GM19463 (cell line): ENCODE measurements around the gene SLC44A2.

Source experiments
- ATAC-seq: cut with Tn5 transposase; IDR thresholded peaks from one replicate; pipeline ENCODE4 v1.9.1; 2021; ENCODE audit warnings: mild to moderate bottlenecking, moderate library complexity; ENCODE audit not compliant: unreplicated experiment

Gene SLC44A2

DNA sequence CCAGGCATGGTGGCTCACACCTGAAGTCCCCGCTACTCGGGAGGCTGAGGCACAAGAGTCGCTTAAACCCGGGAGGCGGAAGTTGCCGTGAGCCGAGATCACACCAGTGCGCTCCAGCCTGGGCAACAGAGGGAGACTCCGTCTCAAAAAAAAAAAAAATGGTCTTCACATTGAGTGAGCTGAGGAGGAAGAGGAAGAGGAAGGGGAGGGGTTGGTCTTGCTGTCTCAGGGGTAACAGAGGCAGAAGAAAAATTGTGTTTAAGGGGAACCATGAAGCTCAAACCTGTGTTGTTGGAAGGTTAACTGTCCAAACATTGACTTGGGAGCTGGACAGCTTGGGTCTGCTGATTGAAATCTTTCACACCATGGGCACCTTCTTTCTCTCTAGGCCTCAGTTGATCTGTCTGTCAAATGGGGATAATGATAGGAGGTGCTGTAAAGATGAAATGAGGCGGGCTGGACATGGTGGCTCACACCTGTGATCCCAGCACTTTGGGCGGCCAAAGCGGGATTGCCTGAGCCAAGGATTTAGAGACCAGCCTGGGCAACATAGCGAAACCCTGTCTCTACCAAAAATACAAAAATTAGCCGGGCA is 9.8 kb upstream of the SLC44A2 start:
- no peak for ATAC-seq

DNA sequence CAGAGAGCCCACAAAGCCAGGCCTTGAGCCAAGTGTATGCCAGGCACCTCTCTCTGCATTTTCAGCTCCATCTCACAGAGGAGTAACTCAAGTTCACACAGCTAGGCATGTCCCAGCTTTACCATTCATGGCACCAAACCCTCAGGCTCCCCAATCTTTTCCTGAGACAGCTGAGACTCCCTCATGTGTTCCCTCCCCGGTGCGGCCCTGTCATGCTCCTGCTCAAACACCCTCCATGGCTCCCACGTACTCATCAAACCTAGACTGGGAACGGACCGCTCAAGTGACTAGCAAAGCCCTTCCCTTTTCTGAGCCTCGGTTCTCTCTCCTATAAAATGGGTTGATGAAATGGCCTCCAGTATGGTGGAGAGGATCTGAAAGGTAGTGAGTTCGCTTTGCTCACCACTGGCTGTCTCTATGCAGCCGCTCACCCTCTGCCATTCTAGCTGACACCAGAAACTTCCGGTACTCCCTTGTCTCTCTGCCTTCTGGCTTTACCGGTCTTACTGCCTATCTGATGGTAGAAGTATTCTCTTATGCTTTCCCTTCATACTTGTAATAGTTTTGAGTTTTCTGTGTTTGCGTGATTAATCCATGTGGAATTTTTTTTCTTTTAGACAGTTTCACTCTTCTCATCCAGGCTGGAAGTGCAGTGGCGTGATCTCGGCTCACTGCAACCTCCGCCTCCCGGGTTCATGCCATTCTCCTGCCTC is 7.8 kb upstream of the SLC44A2 start:
- ATAC-seq: no peak

DNA sequence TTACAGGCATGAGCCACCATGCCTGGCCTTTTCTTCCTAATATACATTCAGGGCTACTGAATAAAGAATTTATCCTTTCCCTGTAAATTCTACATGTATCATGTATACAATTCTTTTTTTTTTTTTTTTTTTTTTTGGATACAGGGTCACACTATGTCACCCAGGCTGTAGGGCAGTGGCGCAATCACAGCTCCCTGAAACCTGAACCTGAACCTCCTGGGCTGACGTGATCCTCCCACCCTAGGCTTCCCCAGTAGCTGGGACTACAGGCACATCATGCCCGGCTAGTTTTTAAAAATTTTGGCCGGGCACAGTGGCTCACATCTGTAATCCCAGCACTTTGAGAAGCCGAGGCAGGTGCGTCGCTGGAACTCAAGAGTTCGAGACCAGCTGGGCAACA is 6.5 kb upstream of the SLC44A2 start:
- no peak for ATAC-seq

DNA sequence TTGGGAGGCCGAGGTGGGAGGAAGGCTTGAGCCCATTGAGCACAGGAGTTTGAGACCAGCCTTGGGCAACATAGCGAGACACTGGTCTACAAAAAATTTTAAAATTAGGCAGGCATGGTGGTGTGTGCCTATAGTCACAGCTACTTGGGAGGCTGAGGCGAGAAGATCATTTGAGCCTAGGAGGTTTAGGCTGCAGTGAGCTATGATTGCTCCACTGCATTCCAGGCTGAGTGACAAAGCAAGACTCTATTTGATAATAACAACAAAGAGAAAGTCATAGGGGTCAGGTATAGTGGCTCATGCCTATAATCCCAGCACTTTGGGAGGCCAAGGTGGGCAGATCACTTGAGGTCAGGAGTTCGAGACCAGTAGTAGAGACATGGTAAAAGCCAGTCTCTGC is 4.6 kb upstream of the SLC44A2 start:
- no peak for ATAC-seq

DNA sequence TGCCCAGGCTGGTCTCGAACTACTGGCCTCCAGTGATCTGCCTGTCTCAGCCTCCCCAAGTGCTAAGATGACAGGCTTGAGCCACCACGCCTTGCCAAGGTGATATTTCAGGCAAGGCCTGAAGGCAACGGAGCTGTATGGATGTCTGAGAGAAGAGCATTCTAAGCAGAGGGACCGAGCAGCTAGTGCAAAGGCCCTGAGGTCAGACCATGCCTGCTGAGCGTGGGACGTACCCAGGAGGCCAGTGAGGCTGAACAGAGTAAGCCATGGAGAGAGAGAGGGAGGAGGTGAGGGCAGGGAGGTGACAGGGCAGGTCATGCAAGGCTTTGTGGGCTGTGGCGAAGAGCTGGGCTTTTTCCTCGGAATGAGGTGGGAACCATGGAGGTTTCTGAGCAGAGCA is 3.4 kb upstream of the SLC44A2 start:
- ATAC-seq: no peak

DNA sequence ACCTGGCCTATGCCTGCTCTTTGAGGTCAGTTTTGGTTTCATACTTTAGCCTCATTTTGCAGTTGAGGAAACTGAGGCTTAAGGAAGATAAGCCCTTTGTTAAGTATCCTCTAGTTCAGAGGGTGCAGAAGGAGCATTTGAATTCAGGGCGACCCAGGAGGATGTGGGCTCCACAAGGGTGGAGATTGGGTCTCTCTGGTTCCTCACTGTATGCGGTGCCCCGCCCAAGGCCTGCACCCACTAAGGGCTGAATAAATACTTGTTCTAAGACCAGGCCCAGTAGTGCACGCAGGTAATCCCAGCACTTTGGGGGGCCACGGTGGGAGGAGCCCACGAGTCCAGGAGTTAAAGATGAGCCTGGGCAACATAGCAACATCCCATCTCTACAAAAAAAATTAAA is 768 bp upstream of the SLC44A2 start:
- ATAC-seq: no peak

DNA sequence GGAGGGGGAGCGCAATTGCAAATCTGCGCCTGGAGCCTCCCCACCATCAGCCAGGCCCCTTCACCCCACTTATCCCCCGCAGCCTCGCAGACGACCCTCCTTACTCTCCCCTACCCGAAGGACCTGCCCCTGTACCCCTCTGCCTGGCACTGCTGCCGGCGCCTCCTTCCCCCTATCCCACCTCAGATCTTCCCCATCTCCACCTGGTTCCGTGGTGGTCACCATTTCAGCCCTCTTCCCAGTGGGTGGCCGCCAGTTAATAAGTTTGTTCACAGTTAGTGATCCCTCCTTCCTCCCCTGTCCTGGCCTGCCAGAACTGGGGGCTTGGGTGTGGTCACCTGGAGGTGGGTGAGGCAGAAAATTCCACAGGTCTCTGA is 397 bp downstream of the SLC44A2 start:
- ATAC-seq: no peak

DNA sequence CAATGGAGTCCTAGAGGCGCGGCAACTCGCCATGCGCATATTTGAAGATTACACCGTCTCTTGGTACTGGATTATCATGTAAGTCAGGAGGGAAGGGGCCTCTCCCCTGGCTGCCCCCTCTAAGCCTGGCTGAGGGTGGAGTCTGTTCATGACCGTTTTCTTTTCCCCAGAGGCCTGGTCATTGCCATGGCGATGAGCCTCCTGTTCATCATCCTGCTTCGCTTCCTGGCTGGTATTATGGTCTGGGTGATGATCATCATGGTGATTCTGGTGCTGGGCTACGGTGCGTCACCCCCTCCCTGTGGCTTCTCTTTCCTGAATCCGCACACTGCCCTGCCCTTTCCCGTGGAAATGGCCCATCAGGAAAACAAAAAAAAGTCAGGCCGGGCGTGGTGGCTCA is 6.5 kb downstream of the SLC44A2 start:
- no peak for ATAC-seq

DNA sequence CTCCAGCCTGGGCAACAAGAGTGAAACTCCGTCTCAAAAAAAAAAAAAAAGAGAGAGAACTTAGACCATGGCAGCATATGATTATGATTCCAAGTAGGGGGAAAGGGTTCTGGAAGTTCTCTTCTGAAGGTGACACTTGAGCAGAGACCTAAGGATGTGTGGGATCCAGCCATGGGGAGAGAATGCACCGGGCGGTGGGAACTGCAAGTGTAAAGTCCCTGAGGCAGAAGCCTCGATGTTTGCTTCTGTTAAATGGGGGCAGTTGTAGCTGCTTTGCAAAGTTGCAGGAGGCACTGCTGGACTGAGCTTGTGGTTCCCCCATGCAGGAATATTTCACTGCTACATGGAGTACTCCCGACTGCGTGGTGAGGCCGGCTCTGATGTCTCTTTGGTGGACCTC is 9.1 kb downstream of the SLC44A2 start:
- ATAC-seq: no peak

DNA sequence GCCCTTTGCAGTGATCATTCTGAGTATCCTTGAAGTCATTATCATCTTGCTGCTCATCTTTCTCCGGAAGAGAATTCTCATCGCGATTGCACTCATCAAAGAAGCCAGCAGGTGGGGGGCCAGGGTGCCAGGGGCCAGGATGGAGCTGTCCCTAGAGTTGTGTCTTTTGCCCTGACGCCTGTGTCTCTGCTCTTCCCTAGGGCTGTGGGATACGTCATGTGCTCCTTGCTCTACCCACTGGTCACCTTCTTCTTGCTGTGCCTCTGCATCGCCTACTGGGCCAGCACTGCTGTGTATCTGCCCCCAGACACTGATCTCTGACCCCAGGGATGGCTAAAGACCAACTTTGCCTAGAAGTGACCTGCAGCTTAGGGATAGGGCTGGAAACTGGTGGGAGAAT is 9.6 kb downstream of the SLC44A2 start:
- ATAC-seq: no peak

DNA sequence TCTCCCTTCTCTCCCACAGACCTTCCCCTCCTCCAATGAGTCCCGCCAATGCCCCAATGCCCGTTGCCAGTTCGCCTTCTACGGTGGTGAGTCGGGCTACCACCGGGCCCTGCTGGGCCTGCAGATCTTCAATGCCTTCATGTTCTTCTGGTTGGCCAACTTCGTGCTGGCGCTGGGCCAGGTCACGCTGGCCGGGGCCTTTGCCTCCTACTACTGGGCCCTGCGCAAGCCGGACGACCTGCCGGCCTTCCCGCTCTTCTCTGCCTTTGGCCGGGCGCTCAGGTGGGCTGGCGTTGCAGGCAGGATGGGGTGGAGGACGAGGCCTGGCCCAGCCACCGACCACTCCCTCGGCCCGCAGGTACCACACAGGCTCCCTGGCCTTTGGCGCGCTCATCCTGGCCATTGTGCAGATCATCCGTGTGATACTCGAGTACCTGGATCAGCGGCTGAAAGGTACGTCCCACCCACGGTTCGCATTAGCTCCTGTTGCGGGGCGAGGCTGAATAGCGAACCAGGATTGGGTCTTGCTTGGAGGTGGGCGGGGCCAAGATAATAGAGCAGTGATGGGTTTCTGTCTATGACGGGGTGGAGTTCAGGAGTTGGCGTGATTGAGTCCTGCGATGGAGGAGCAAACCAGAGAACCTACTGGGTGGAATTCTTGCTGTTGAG is 11.1 kb downstream of the SLC44A2 start:
- no peak for ATAC-seq

DNA sequence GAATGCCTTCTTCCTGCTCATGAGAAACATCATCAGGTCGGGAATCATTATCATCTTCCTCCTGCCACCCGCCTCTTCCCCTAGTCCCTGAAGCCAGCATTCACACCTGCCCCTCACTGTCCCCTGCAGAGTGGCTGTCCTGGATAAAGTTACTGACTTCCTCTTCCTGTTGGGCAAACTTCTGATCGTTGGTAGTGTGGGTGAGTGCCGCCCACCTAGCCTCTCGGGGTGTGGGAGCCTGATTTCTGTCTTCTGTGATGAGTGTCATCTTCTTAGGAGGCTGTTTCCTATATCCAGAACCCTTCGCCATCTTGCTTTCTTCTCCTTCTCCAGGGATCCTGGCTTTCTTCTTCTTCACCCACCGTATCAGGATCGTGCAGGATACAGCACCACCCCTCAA is 12.5 kb downstream of the SLC44A2 start:
- no peak for ATAC-seq

DNA sequence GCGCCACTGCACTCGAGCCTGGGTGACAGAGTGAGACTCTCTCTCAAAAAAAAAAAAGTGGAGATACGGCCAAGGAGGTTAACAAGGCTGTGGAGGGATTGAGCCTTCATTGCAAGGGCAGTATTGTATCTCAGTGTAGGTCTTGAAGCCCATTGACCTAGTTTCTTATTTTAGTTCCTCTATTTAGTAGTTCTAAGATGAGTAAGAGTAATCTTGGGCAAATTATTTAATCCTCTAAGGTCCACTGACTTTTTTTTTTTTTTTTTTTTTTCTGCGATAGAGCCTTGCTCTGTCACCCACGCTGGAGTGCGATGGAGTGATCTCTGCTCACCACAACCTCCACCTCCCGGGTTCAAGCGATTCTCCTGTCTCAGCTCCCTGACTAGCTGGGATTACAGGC is 14.5 kb downstream of the SLC44A2 start:
- no peak for ATAC-seq

DNA sequence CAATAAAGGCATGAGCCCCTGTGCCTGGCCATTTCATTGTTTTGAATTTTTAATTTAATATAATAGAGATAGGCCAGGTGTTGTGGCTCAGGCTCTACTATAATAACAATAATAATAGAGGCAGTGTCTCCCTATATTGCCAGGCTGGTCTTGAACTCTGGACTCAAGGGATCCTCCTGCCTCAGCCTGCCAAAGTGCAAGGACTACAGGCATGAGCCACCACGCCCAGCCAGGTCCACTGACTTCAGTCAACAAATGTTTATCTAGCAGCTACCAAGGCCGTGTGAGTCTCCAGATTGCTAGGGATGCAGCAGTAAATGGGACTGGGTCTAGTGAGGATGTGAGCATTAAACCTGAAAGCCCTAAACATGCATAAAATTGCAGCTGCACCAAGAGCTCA is 15.0 kb downstream of the SLC44A2 start:
- ATAC-seq: no peak

DNA sequence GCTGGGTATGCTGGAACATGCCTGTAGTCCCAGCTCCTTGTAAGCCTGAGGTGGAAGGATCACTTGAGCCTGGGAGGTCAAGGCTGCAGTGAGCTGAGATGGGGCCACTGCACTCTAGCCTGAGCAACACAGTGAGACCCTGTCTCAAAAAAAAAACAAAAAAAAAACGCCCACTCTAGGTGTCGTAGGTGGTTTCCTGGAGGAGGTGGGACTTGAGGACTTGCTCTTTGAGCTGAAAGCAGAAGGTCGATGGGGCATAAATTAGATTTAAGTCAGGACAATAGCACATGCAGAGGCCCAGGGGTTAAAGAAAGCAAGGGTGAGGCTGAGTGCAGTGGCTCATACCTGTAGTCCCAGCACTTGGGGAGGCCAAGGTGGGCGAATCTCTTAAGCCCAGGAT is 15.9 kb downstream of the SLC44A2 start:
- no peak for ATAC-seq

DNA sequence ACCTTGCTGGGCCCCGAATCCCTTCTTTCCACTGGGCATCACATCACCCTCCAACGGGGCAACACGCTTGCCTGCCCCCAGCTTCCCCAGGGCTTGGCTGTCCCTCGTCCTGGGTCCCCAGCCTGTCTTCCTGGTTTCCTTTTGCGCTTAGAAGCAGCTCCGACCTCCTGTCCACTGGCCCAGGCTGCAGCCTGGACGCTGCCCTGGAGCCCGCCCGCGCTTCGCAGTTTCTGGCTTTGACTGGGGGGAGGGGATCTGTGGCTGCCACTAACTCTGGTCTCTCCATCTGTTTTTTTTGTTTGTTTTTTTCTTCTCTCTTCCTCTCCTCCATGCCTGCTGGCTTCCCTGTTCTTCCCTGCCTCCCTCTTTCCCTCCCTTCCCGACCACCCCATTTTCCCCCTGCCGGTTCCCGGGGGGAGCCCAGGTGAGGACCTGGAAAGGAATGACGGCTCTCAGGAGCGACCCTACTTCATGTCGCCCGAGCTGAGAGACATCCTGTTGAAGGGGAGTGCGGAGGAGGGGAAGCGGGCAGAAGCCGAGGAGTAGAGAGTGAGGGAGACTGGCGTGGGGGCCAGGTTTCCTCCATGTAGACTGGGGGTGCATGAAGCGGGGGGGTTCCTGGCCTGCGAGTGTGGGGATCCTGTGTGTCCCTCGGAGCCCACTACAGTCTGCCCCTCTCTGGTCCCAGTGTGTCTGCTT is 17.3 kb downstream of the SLC44A2 start:
- ATAC-seq: no peak

DNA sequence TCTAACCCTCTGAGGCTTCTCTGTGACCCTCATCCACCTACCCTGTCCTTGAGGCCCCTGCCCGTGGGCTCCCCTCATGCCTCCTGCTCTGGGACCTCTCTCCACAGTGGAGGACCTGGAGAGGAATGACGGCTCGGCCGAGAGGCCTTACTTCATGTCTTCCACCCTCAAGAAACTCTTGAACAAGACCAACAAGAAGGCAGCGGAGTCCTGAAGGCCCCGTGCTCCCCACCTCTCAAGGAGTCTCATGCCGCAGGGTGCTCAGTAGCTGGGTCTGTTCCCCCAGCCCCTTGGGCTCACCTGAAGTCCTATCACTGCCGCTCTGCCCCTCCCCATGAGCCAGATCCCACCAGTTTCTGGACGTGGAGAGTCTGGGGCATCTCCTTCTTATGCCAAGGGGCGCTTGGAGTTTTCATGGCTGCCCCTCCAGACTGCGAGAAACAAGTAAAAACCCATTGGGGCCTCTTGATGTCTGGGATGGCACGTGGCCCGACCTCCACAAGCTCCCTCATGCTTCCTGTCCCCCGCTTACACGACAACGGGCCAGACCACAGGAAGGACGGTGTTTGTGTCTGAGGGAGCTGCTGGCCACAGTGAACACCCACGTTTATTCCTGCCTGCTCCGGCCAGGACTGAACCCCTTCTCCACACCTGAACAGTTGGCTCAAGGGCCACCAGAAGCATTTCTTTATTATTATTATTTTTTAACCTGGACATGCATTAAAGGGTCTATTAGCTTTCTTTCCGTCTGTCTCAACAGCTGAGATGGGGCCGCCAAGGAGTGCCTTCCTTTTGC is 18.0 kb downstream of the SLC44A2 start:
- no peak for ATAC-seq

DNA sequence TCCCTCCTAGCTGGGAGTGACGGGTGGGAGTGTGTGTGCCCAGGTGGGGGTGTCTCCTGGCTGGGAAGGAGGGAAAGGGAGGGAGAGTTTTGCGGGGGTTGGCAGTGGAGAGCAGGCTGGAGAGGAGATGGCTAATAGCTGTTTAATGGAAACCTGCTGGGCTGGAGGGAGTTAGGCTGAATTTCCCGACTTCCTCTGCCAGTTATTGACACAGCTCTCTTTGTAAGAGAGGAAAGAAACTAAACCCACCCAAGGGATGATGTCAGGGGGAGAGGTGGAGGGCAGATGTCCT is 18.6 kb downstream of the SLC44A2 start:
- no peak for ATAC-seq

DNA sequence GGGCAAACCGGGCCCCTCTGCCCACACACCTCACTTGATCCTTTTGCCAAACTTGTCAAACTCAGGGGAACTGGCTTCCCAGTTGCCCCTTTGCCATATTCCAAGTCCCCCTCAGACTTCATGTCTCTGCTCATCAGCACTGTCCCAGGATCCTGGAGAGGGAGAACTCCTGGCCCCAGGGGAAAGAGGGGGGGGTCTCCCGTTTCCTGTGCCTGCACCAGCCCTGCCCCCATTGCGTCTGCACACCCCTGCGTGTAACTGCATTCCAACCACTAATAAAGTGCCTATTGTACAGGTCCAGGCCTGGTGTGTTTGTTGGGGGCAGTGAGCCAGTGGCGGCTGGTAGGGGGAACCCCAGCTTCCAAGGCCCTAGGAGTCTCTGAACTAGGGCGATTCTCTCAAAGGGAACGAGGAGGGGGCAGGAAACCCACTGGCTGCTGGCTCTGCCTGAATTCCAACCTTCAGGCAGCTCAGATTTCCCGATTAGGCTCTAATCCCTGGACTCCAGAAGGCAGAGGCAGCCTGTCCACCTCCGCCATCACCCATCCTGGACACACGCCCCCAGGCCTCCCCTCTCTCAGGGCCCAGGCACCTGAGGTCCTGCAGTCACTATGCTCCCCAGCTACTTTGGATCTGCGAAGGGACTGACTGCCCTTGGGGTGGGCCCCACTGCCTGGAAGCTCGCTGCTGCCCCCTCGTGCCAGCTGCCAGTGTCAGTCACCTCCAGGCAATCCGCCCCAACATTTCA is 19.1 kb downstream of the SLC44A2 start:
- no peak for ATAC-seq

DNA sequence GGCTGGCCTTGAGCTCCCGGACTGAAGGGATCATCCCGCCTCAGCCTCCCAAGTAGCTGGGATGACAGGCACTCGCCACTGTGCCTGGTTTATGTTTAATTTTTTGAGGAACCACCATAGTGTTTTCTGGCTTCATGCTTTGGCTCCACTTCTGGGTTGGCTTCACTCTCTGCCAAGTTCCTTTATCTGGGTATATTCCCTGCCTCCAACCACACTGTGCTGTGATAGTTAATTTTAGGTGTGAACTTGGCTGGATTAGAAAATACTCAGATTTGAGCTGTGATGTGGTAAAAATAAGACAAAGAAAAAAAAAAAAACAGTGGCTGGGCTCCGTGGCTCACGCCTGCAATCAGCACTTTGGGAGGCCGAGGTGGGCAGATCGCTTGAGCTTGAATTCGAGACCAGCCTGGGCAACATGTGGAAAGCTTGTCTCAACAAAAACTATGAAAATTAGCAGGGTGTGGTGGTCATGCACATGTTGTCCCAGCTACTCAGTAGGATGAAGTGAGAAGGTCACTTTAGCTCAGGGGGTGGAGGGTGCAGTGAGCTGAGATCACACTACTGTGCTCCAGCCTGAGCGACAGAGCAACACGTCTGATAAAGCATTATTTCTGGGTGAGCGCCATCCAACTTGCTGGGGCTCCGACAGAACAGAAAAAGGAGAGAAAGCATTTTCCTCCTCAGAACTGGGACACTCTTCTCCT is 21.3 kb downstream of the SLC44A2 start:
- no peak for ATAC-seq
